Stimulated activated CD4-positive, alpha-beta T cell treated with anti-CD3 and anti-CD28 coated beads, Interleukin-1b, Interleukin-23, amount 100 ng/mL, for 1 hour (primary cell): ENCODE data around the gene SEPTIN1.

ENCODE experiments used
- DNase-seq, 2 donors: peaks; one replicate each; pipeline ENCODE4 v3.0.0-alpha.2; 2020; ENCODE audit warnings: low read depth in 2 of 2

Gene SEPTIN1

GRCh38 chr16:30377050-30377811 is 5.1 kb downstream of the SEPTIN1 start:
- no peak for DNase-seq

DNA sequence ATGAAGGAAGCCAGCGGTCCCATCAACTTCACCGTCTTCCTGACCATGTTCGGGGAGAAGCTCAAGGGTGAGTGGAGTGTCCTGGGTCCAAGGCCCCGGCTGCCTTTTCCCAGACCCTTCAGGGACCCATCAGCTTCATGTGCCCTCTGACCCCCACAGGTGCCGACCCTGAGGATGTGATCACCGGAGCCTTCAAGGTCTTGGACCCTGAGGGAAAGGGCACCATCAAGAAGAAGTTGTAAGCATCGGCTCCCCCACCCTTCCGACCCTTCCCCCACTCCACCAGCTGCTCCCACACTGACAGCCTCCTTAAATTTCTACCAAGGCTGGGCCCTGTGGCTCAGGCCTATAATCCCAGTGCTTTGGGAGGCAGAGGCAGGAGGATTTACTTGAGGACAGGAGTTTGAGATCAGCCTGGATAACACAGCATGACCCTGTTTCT is 5.9 kb downstream of the SEPTIN1 start:
- DNase-seq, result no peak

DNA sequence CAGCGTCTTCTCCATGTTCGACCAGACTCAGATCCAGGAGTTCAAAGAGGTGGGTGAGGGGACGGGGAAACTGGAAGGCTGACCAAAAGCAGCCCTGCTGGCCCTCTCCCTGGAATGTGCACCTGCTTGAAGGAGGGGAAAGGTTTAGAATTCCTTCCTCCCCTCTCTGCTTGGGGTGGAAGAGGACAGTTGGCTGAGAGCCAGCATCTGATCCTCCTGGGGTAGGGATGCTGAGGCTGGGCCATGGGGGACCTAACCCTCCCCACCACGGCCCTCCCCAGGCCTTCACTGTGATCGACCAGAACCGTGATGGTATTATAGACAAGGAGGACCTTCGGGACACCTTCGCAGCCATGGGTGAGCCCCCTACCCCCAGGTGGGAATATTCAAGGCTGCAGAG is 6.5 kb downstream of the SEPTIN1 start:
- DNase-seq, result no peak

GRCh38 chr16:30374538-30374937 is 7.8 kb downstream of the SEPTIN1 start, which contains the start of gene MYL11:
Gene MYL11, plus strand, starts transcription at chr16:30374802. Its CDS starts 56 bp downstream, at chr16:30374858.
- DNase-seq, result no peak

DNA sequence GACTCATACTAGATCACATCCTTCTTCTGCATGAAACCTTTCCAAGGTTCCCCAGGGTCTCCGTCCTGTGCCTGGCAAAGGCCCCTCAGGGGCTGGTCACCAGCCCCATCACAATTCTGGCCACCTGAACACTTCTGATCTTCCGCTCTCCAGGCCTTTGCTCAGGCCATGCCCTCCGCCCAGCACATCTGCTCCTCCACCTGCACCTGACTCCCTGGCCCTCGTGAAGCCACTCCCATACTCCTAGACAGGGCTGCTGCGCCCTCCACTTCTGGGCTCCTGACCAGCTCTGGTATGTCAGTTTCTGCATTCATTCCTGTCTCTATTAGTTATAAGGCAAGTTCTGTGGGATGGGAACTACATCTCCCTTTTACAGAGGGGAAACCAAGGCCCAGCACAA is 9.6 kb downstream of the SEPTIN1 start:
- DNase-seq, result no peak

DNA sequence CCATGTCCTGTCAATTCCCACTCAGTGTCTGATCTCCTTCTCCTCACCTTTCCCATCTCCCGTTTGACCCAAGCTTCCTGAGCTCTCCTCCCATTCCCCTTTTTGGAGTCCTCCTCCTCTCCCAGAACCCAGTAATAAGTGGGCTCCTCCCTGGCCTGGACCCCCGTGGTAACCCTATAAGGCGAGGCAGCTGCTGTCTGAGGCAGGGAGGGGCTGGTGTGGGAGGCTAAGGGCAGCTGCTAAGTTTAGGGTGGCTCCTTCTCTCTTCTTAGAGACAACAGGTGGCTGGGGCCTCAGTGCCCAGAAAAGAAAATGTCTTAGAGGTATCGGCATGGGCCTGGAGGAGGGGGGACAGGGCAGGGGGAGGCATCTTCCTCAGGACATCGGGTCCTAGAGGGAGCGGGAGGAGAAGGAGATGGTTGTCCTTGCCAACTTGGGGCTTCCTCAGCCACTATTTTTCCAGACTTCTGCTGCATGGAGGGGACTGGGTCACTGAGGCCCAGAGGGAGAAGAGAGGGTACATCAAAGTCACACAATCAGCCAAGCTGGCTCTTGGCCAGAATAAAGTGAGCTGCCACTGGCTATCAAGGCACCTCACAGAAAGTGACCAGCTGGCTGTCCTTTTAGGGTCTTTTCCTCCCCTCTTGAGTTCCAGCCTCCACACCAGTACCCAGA is 10.2 kb downstream of the SEPTIN1 start:
- no peak for DNase-seq

DNA sequence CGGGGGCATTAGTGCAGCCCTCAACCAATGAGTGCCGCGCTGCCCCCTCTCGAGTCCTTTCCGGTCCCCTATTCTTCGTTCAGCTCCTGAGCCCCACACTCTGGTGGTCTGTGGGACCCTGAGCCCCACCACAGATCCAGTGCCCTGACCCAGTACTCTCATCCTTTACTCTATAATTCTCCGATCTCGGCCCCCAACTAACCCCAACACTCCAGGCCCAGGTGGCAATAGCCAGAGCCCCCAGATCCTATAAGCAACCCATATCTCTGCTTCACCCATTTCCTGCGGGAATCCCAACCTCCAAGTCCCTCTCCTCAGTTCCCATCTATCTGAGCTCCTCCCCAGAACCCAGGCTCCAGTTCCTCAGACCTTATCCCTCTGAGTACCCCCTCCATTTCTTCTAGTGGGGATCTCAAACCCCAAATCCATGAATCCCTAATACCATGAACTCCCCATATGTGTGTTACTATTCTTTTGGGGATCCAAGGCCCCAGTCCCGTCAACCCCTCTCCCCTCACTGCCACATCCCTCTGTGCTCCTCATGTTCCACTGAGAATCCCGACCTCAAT is 11.0 kb downstream of the SEPTIN1 start:
- no peak for DNase-seq

- peak; percentile 94 to 99 for DNase-seq
Measured at GRCh38 chr16:30370456-30371247, 11.7 kb downstream of the SEPTIN1 start, which contains the start of gene TBC1D10B. Gene TBC1D10B, minus strand, starts transcription at chr16:30370494. Its CDS starts 311 bp downstream, at chr16:30370183.

GRCh38 chr16:30369938-30370455 is 12.4 kb downstream of the SEPTIN1 start:
- no peak for DNase-seq

DNA sequence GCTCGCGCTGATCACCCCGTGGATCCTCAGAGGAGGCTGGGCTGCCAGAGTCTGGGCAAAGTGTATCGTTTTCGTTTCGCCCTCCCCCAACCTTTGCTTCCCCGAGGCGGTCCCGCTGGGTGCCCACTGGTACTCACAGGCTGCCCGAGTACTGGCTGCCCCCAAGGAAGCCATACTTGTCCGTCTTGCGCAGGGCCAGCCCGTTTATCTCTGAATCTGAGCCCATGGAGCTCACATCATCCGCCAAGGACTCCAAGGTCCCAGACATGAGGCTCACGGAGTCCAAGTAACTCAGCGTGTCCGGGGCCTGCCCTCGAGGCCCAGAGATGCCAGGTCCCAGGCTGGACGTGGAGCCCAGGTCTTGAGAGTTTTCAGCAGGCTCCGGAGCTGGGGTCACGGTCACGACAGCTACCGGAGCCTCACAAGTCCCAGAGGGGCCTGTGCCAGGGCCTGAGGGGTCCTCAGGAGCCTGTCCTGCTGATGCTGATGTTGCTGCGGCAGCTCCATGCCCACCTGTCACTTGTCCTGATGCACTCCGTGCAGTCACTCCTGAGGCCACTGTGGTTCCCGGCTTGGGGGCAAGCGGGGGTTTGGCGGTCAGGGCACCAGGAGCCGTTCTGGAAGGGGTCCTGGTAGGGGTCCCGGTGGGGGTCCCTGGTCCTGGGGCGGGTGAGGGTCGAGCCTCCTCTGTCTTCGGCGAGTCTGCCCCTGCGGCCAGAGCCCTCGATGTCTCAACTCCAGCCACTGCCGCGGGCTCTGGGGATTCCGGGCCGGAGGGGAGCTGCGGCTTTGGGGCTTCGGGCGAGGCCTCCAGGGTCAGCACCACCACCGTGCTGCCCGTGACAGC is 13.0 kb downstream of the SEPTIN1 start:
- no peak for DNase-seq

DNA sequence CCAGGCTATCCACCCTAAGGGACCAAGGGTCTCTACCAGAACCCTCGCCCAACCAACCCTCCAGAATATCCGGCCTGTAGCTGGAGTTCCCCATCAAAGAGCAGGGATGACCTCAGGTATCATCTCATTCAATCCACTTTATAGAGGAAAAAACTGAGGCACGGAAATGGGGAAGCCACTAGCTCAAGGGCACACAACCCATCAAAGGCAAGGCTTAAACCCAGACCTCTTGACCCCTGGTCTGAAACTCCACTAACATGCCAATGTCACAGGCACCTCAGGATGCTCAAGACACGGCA is 13.6 kb downstream of the SEPTIN1 start:
- DNase-seq, result no peak

GRCh38 chr16:30368122-30368791 is 14.1 kb downstream of the SEPTIN1 start:
- no peak for DNase-seq

DNA sequence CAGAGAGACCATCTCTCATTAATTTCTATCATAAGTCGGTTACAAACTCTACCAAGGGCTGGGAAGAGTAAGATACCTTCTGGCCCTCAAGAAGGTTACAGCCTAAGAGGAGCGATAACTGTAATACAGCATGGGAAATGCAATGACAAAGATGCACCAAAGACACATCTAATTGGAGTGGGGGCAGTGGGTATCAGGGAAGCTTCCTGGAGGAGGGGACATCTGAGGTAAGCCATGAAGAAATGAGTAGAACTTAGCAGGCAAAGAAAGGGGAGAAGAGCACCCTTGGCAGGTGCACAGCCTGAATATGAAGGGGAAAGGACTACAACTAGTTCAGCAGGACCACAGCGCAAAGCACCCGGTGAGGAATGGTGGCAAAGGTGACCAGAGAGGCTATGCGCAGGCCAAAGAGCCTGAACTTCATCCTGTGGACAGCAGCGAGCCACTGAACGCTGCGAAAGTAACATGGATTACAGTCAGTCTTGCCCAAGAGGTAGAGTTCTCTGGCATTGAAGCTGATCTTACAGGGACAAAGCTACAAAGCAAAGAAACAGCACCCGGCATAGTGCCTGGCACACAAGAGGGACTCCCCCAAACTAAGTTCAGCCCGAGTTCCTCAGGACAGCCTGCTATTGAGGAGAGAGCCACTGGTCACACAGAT is 14.9 kb downstream of the SEPTIN1 start:
- no peak for DNase-seq

- no peak for DNase-seq
Measured at GRCh38 chr16:30366511-30366910, 15.8 kb downstream of the SEPTIN1 start.

- no peak for DNase-seq
Measured at GRCh38 chr16:30365200-30365599, 17.2 kb downstream of the SEPTIN1 start.

- DNase-seq, result no peak
Measured at GRCh38 chr16:30361180-30361579, 21.2 kb downstream of the SEPTIN1 start.

DNA sequence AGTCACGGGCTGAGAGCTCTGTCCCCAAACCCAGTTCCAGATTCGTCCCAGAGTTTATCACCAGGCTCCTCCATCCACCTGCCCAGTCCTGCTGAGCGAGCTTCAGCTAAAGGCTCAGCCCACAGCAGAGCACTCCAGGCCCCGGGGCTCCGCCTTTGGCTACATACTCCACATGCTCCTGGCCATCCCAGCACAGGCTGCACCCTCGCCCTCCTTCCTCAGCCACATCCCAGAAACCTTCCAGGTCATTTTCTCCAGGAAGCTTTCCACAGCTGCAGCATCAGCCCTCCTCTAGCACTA is 22.5 kb downstream of the SEPTIN1 start:
- no peak for DNase-seq

DNA sequence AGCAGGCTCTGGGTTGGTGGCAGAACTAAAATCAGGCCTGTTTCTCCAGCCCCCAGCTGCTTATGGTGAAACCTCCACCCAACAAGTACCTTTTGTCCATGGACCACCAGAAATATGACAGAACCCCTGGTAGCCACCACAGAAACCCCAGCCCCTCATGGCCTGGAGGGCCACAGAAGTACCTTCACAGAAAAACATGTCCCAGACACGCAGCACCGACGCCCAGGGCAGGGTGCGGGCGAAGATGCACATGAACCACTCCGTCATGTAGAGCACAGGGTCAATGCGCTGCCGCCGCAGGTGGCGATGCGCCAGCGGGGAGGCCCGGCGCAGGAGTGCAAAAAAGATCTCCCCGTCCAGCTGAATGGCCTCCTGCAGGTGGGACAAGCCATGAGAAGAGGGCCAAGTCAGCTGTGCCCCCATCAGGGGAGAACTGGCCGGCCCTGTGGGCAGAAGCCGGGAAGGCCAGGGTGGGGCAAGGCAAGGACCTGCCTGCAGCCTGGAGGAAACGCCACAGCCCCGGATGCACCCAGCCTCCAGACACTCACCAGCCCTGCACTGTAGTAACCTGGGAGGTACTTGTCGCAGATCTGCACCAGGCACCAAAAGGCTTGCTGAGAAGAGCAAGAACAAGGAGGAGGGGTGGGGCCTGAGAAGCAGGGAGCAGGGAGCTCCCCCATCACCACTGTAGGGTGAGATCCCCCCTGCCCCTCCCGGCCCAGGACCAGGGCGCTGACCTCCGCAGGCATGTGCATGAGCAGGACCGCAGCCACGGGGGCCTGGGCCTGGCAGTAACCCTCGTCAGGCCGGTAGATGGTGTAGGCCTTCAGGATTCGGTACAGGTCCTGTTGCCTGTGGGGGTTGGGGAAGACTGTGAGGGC is 23.1 kb downstream of the SEPTIN1 start:
- no peak for DNase-seq

DNA sequence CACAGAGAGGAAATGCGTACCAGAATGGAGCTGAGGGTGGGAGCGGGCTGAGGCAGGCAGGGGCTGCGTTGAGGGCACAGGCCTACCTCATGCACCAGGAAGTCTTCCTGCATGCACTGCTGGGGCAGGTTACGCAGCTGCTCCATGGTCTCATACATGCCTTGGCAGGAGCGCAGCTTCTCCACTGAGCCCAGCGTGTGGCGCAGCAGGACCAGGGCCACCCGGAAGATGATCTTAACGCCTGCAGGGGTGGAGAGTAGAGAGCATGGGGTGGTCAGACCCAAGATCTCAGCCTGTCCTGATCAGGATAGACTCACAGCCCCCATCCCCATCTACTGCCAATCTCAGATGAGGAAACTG is 23.8 kb downstream of the SEPTIN1 start:
- DNase-seq, result no peak
